ENCODE measurements around the gene OR52K1. TPM values are rescaled to one million over a fixed set of nuclear protein-coding genes. Genes with fewer than 3 reads are reported as not detected.

OR52K1 gene
- total RNA-seq, 2 experiments from 2014 or later = not detected

- POLR2A ChIA-PET = no interaction called here
- TF ChIP-seq CTCF (IDR thresholded peaks at IDR 0.05) = no peak
- Mint-ChIP-seq H3K4me1 (ENCODE audit: low read depth) (no peaks in the 10 kb centered on the region), H3K4me3 (no peak overlapping the region), H3K27me3 (peaks cover 2% of the 10 kb centered on the region), H3K9me3 (no peaks in the 10 kb centered on the region), H3K27ac (no peak overlapping the region), H3K36me3 (ENCODE audit: low read depth) (no peaks in the 10 kb centered on the region)
- CTCF ChIA-PET = interaction anchor here (1.1 to 6.8 kb wide), 4 partner anchors 10 to 354 kb away, joined by 3 to 107 read pairs (median 4); no protein-coding TSS in a partner anchor
- no peak for ATAC-seq
- no peak for DNase-seq
- intact Hi-C loops (cut with micrococcal nuclease) = no loop called here
Observed at GRCh38 chr11:4541071-4541470, 58.6 kb downstream of the OR52K1 start.

Other genes with a start within 250 kb of the OR52K1 start
- gene OR52B4, start 114.3 kb upstream of the OR52K1 start, total RNA-seq = not detected
- 10 to 100 TPM; 24.8 to 25.5 TPM for gene TRIM21, start 88.9 kb upstream of the OR52K1 start, total RNA-seq
- not detected for gene OR52K2, start 33.4 kb upstream of the OR52K1 start, total RNA-seq
- not detected for gene OR52M1, start 62.5 kb downstream of the OR52K1 start, total RNA-seq
- not detected for gene OR52I2, start 99.1 kb downstream of the OR52K1 start, total RNA-seq
- not detected for gene OR52I1, start 111.4 kb downstream of the OR52K1 start, total RNA-seq
- 10 to 100 TPM; 10.2 to 11.4 TPM for gene TRIM68, start 125.6 kb downstream of the OR52K1 start, total RNA-seq
- not detected for gene OR51D1, start 154.8 kb downstream of the OR52K1 start, total RNA-seq
- not detected for gene OR51E1, start 161.3 kb downstream of the OR52K1 start, total RNA-seq
- gene OR51E2, start 215.2 kb downstream of the OR52K1 start, total RNA-seq = not detected
- gene MMP26, start 222.1 kb downstream of the OR52K1 start, total RNA-seq = not detected